Esophagus (tissue), 2 donors: Measurements from ENCODE around the gene SCGB1D1. TPM values are rescaled to one million over a fixed set of nuclear protein-coding genes. Genes with fewer than 3 reads are reported as not detected.

Experiments used
- H3K27ac ChIP-seq, 2 donors: one replicate each; pipeline ENCODE4 v1.5.1; 2013; ENCODE audit warnings: low read depth in 2 of 2, mild to moderate bottlenecking in 2 of 2, inconsistent platforms in 1 of 2, low read length in 1 of 2, moderate library complexity in 1 of 2
- H3K27me3 ChIP-seq, 2 donors: one replicate each; pipeline ENCODE4 v1.6.1; 2013; ENCODE audit warnings: low read length in 2 of 2, control low read depth in 1 of 2, mild to moderate bottlenecking in 1 of 2; ENCODE audit not compliant: insufficient read depth in 2 of 2, control insufficient read depth in 1 of 2
- H3K36me3 ChIP-seq, 2 donors: one replicate each; pipeline ENCODE4 v1.6.1; 2013; ENCODE audit warnings: low read length in 1 of 2; ENCODE audit not compliant: control insufficient read depth in 2 of 2, insufficient read depth in 2 of 2
- H3K4me1 ChIP-seq, 2 donors: one replicate each; pipeline ENCODE4 v1.6.1; 2013; ENCODE audit warnings: low read length in 1 of 2; ENCODE audit not compliant: control insufficient read depth in 2 of 2, insufficient read depth in 2 of 2
- H3K4me3 ChIP-seq, 2 donors: one replicate each; pipeline ENCODE4 v1.5.1; 2013; ENCODE audit warnings: low read length in 2 of 2, mild to moderate bottlenecking in 2 of 2, low read depth in 1 of 2, moderate library complexity in 1 of 2
- H3K9me3 ChIP-seq, 2 donors: one replicate each; pipeline ENCODE4 v1.6.1; 2013; ENCODE audit warnings: mild to moderate bottlenecking in 2 of 2, low read depth in 1 of 2, low read length in 1 of 2, moderate library complexity in 1 of 2; ENCODE audit not compliant: control insufficient read depth in 2 of 2, insufficient read depth in 1 of 2
- WGBS, 2 donors: extraction: QIAGEN DNeasy Blood & Tissue Kit; methylation state at CpG; one replicate each; pipeline ENCODE4 v1.1.7; 2013; 5-methylcytosine and 5-hydroxymethylcytosine counted together
- polyA plus RNA-seq, 2 donors: library from polyadenylated mRNA; stranded (reverse); fragments of 200-250 nt; gene quantifications; one replicate each; pipeline ENCODE4 v1.2.3, GENCODE V29; 2013
- donor health status: healthy with polysubstance abuse.
- donor health status: Bipolar disorder and iron deficiency.

SCGB1D1 gene
- polyA plus RNA-seq, 2 donors: not detected

DNA sequence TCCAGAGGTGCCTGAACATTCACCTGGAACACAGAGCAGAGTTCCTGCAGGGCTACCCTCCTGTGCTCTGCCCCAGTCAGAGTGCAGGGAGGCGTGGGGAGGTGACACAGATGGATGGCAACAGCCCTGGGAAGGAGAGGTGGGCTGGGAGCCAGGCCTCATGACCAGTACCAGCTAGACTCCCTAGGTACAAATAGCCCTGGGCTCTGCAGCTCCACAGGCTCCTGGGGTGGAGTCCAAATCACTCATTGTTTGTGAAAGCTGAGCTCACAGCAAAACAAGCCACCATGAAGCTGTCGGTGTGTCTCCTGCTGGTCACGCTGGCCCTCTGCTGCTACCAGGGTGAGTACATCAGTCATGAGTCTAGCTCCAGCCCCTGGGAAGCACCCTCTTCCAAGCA, 52.0 kb downstream of the SCGB1D1 start, which contains the start of gene SCGB1D2:
TSS of gene SCGB1D2 (plus strand) at position 219 of the 400 bp plus-strand sequence. CDS start at position 288, 69 bp downstream.
- WGBS, 2 donors: 6 to 17% methylated on average over 3 of the region's 3 CpGs

More for the DNA sequence above, 52.0 kb downstream of the SCGB1D1 start, which contains the start of gene SCGB1D2:
- H3K27ac ChIP-seq: no peak within 1 kb of the TSS
- H3K9me3 ChIP-seq: no peaks in the 10 kb centered on the region
- no peak within 1 kb of the TSS for H3K4me3 ChIP-seq
- H3K4me1 ChIP-seq: peaks cover 0 to 6% of the 10 kb centered on the region in 2 donors
- no peaks in the 10 kb centered on the region for H3K27me3 ChIP-seq
- H3K36me3 ChIP-seq: no peaks in the 10 kb centered on the region

Other genes starting within 250 kb of the SCGB1D1 start
- gene BEST1, start 239.9 kb upstream of the SCGB1D1 start, polyA plus RNA-seq: 1 to 10 TPM; 1.2 to 3.8 TPM
- 1,000 to 10,000 TPM; 3,491 to 8,500 TPM for gene FTH1, start 222.6 kb upstream of the SCGB1D1 start, polyA plus RNA-seq
- gene INCENP, start 66.2 kb upstream of the SCGB1D1 start, polyA plus RNA-seq: 10 to 100 TPM; 13.7 to 17.5 TPM
- gene SCGB2A1, start 18.5 kb downstream of the SCGB1D1 start, polyA plus RNA-seq: under 1 TPM; 0.54 to 0.59 TPM
- not detected for gene SCGB1D2, start 52.0 kb downstream of the SCGB1D1 start, polyA plus RNA-seq
- not detected for gene SCGB2A2, start 79.9 kb downstream of the SCGB1D1 start, polyA plus RNA-seq
- not detected for gene SCGB1D4, start 108.9 kb downstream of the SCGB1D1 start, polyA plus RNA-seq
- gene ASRGL1, start 147.2 kb downstream of the SCGB1D1 start, polyA plus RNA-seq: 1 to 10 TPM in 1 of 2 donors, under 1 TPM in 1; 0.45 to 1.3 TPM
- 1 to 10 TPM; 4.8 to 5.5 TPM for gene SCGB1A1, start 228.8 kb downstream of the SCGB1D1 start, polyA plus RNA-seq